Gastrocnemius medialis (tissue), 4 donors: ENCODE measurements around the gene LSS.

ENCODE experiments used
- CTCF ChIP-seq, 5 experiments: fragments of 450-650 bp in 3 of 5; fragments of 200-600 bp in 2 of 5; sonication (generic) in 2 of 5; IDR thresholded peaks in 4 of 5; conservative IDR thresholded peaks in 1 of 5; 1 replicate in 4 of 5; 2 replicates in 1 of 5; pipeline ENCODE4 v1.5.1; 2016 to 2019; ENCODE audit warnings: antibody characterized with exemption in 5 of 5, mild to moderate bottlenecking in 3 of 5, moderate library complexity in 3 of 5
- POLR2A ChIP-seq, 2 donors: fragments of 450-650 bp; IDR thresholded peaks; one replicate each; pipeline ENCODE4 v1.6.1; 2017; ENCODE audit warnings: antibody characterized with exemption in 2 of 2, mild to moderate bottlenecking in 2 of 2, moderate library complexity in 2 of 2

GRCh38 chr21:46255758-46256337, 27.3 kb upstream of the LSS start:
- no peak for TF ChIP-seq CTCF (IDR thresholded peaks at IDR 0.05 in 4 of 5, conservative IDR thresholded peaks at IDR 0.05 in 1 of 5)
- no peak for TF ChIP-seq POLR2A (IDR thresholded peaks at IDR 0.05)
